Measurements from ENCODE around the gene LARGE1. TPM values are rescaled to one million over a fixed set of nuclear protein-coding genes. Genes with fewer than 3 reads are reported as not detected.

LARGE1 gene

GRCh38 chr22:33227791-33228190 lies 692.5 kb downstream of the LARGE1 start:
- no peak overlapping the region for H4K8ac ChIP-seq (ENCODE audit: low read depth, low read length)
- no peak for DNase-seq
- H3K56ac ChIP-seq (ENCODE audit: low read length): no peak overlapping the region
- no peak overlapping the region for H4K5ac ChIP-seq (ENCODE audit: low read length)
- H3K4me2 ChIP-seq (ENCODE audit: low read length): no peak overlapping the region
- no peak overlapping the region for H3K18ac ChIP-seq (ENCODE audit: low read length)
- H3K9ac ChIP-seq (ENCODE audit: low read length): no peak overlapping the region
- H3K79me1 ChIP-seq (ENCODE audit: low read length): no peaks in the 10 kb centered on the region
- H3K4me1 ChIP-seq (ENCODE audit: control insufficient read depth, low read depth, low read length): no peaks in the 10 kb centered on the region
- no peak overlapping the region for H2BK15ac ChIP-seq (replicated peaks; ENCODE audit: low read depth)
- no peak overlapping the region for H3K23ac ChIP-seq (ENCODE audit: low read length)
- no peak overlapping the region for H2AK5ac ChIP-seq (ENCODE audit: low read length)
- H3K27me3 ChIP-seq (ENCODE audit: insufficient read depth, low read length, poor library complexity): no peaks in the 10 kb centered on the region
- no peaks in the 10 kb centered on the region for H3K79me2 ChIP-seq (ENCODE audit: control insufficient read depth, insufficient read depth, low read length)
- no peak overlapping the region for H3K4me3 ChIP-seq (ENCODE audit: low read length)
- H2BK5ac ChIP-seq (ENCODE audit: low read length): no peak overlapping the region
- H3K27ac ChIP-seq (ENCODE audit: low read depth, low read length): no peak overlapping the region
- no peak overlapping the region for H3K4ac ChIP-seq (ENCODE audit: low read depth, low read length)
- H2BK120ac ChIP-seq (ENCODE audit: low read depth, low read length): no peak overlapping the region
- H3K36me3 ChIP-seq (ENCODE audit: control insufficient read depth, insufficient read depth, low read length): no peaks in the 10 kb centered on the region

- no peaks in the 10 kb centered on the region for H3K79me1 ChIP-seq (ENCODE audit: low read length)
- WGBS (ENCODE audit: extremely low coverage, insufficient coverage, low lambda C conversion rate): no CpG with 5 or more reads among the region's 4 CpGs
- no peak overlapping the region for H3K9ac ChIP-seq (ENCODE audit: low read length)
- H4K5ac ChIP-seq (ENCODE audit: low read length): no peak overlapping the region
- H3K27ac ChIP-seq (ENCODE audit: low read depth, low read length): no peak overlapping the region
- H2BK5ac ChIP-seq (ENCODE audit: low read length): no peak overlapping the region
- no peak overlapping the region for H3K18ac ChIP-seq (ENCODE audit: low read length)
- H3K4me3 ChIP-seq (ENCODE audit: low read length): no peak overlapping the region
- H3K36me3 ChIP-seq (ENCODE audit: control insufficient read depth, insufficient read depth, low read length): no peaks in the 10 kb centered on the region
- H2BK15ac ChIP-seq (replicated peaks; ENCODE audit: low read depth): no peak overlapping the region
- no peak overlapping the region for H2BK120ac ChIP-seq (ENCODE audit: low read depth, low read length)
- no peak overlapping the region for H3K23ac ChIP-seq (ENCODE audit: low read length)
- H3K79me2 ChIP-seq (ENCODE audit: control insufficient read depth, insufficient read depth, low read length): no peaks in the 10 kb centered on the region
- no peak overlapping the region for H3K56ac ChIP-seq (ENCODE audit: low read length)
- no peak overlapping the region for H3K4ac ChIP-seq (ENCODE audit: low read depth, low read length)
- no peak overlapping the region for H3K4me2 ChIP-seq (ENCODE audit: low read length)
- no peak overlapping the region for H4K8ac ChIP-seq (ENCODE audit: low read depth, low read length)
- no peaks in the 10 kb centered on the region for H3K27me3 ChIP-seq (ENCODE audit: insufficient read depth, low read length, poor library complexity)
- no peak for DNase-seq
- no peaks in the 10 kb centered on the region for H3K4me1 ChIP-seq (ENCODE audit: control insufficient read depth, low read depth, low read length)
- no peak overlapping the region for H2AK5ac ChIP-seq (ENCODE audit: low read length)
These were observed 695.4 kb downstream of the LARGE1 start for GRCh38 chr22:33224841-33225240.

Small RNA genes within 50 kb of the gene (small RNA-seq; reads per million reads assigned to genes)
- gene MIR4764 (ENCODE audit: insufficient read depth): not detected
- not detected for gene SNORA50B (ENCODE audit: insufficient read depth)
